Forelimb muscle (tissue), 1 donor: ENCODE data around the gene LGALS14. TPM values are rescaled to one million over a fixed set of nuclear protein-coding genes. Genes with fewer than 3 reads are reported as not detected.
"Not testable (repeated sequence)": the region's sequence is repeated elsewhere in the genome, so short reads cannot be mapped to it uniquely, and the experiment has no call there.

ENCODE experiments used
- DNase-seq: peaks from one replicate; pipeline ENCODE4 v3.0.0-alpha.2; 2013; ENCODE audit warnings: low read depth
- polyA plus RNA-seq: library from polyadenylated mRNA; unstranded; fragments of 120-200 nt; gene quantifications from one replicate; pipeline ENCODE4 v1.2.1, GENCODE V29; 2013; ENCODE audit not compliant: insufficient read length

The LGALS14 gene
- 0.30 TPM for polyA plus RNA-seq

GRCh38 chr19:39704181-39705044 lies at the start of gene LGALS14:
TSS of gene LGALS14 (plus strand) at chr19:39704481. CDS start at chr19:39704529, 48 bp downstream.
- DNase-seq = no peak

GRCh38 chr19:39655613-39656012 lies 48.7 kb upstream of the LGALS14 start, which contains the start of gene LGALS16:
TSS of gene LGALS16 (plus strand) at chr19:39655913. CDS start at chr19:39655962, 49 bp downstream.
- no peak for DNase-seq

- DNase-seq = no peak
Observed at GRCh38 chr19:39659791-39660190, 44.5 kb upstream of the LGALS14 start.

GRCh38 chr19:39660661-39661060 lies 43.6 kb upstream of the LGALS14 start:
- no peak for DNase-seq

GRCh38 chr19:39661565-39661964 lies 42.7 kb upstream of the LGALS14 start:
- DNase-seq = no peak

- DNase-seq = not testable (repeated sequence)
Observed at GRCh38 chr19:39669860-39670259, 34.4 kb upstream of the LGALS14 start.

- no peak for DNase-seq
Observed at GRCh38 chr19:39670998-39671397, 33.3 kb upstream of the LGALS14 start.

GRCh38 chr19:39671739-39672363 lies 32.4 kb upstream of the LGALS14 start:
- no peak for DNase-seq

- no peak for DNase-seq
Observed at GRCh38 chr19:39672473-39672872, 31.8 kb upstream of the LGALS14 start.

- DNase-seq = not testable (repeated sequence)
Observed at GRCh38 chr19:39673862-39674261, 30.4 kb upstream of the LGALS14 start.

GRCh38 chr19:39676004-39676403 lies 28.3 kb upstream of the LGALS14 start:
- DNase-seq = no peak

- DNase-seq = no peak
Observed at GRCh38 chr19:39677961-39678889, 26.1 kb upstream of the LGALS14 start.

GRCh38 chr19:39679056-39679790 lies 25.1 kb upstream of the LGALS14 start:
- no peak for DNase-seq

- DNase-seq = no peak
Observed at GRCh38 chr19:39679791-39680168, 24.5 kb upstream of the LGALS14 start.

GRCh38 chr19:39680593-39680992 lies 23.7 kb upstream of the LGALS14 start:
- no peak for DNase-seq

- no peak for DNase-seq
Observed at GRCh38 chr19:39681416-39681815, 22.9 kb upstream of the LGALS14 start.

- DNase-seq = no peak
Observed at GRCh38 chr19:39684267-39684666, 20.0 kb upstream of the LGALS14 start.

GRCh38 chr19:39686739-39687138 lies 17.5 kb upstream of the LGALS14 start:
- no peak for DNase-seq

- not testable (repeated sequence) for DNase-seq
Observed at GRCh38 chr19:39688637-39689036, 15.6 kb upstream of the LGALS14 start.

- DNase-seq = no peak
Observed at GRCh38 chr19:39692166-39692565, 12.1 kb upstream of the LGALS14 start.

GRCh38 chr19:39692822-39693221 lies 11.5 kb upstream of the LGALS14 start:
- no peak for DNase-seq
